Measurements from ENCODE around the gene TMEM63B.

- no peak for TF ChIP-seq POLR2A (IDR thresholded peaks at IDR 0.05)
- TF ChIP-seq CTCF (IDR thresholded peaks at IDR 0.05): no peak
Observed at GRCh38 chr6:44102527-44102926, 24.8 kb upstream of the TMEM63B start.
